HG03575 (cell line): Measurements from ENCODE around the gene PMIS2.
"Not testable (repeated sequence)": the region's sequence is repeated elsewhere in the genome, so short reads cannot be mapped to it uniquely, and the experiment has no call there.

Experiments used
- ATAC-seq: cut with Tn5 transposase; IDR thresholded peaks from one replicate; pipeline ENCODE4 v1.9.1; 2021; ENCODE audit not compliant: unreplicated experiment, insufficient number of reproducible peaks, low FRiP score; ENCODE audit errors: extremely low read depth

Gene PMIS2

DNA sequence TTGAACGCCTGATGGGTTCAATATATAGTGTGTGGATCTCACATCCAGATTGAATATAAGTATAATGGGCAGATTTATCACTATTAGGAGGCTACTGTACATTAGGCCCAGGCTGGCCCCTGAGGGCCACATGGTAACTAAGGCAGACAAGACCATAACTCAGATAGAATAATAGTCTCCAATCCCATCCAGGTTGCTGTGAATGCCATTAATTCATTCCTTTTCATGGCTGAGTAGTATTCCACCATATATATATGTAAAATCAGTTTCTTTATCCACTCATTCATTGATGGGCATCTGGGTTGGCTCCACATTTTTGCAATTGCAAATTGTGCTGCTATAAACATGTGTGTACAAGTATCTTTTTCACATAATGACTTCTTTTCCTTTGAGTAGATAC is 8.1 kb upstream of the PMIS2 start:
- no peak for ATAC-seq

DNA sequence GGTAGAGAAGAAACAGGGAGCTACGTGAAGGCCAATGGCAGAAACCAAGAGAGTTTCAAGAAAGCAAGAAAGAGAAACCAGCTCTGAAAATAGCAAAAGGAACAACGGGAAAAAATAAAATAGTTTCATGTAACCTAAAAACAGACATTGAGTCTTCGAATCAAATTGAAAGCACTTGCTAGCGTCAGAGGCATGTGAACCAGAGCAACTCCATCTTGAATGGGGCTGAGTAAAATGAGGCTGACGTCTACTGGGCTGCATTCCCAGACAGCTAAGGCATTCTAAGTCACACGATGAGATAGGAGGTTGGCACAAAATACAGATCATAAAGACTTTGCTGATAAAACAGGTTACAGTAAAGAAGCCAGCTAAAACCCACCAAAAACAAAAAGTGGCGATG is 7.3 kb upstream of the PMIS2 start:
- ATAC-seq: no peak

DNA sequence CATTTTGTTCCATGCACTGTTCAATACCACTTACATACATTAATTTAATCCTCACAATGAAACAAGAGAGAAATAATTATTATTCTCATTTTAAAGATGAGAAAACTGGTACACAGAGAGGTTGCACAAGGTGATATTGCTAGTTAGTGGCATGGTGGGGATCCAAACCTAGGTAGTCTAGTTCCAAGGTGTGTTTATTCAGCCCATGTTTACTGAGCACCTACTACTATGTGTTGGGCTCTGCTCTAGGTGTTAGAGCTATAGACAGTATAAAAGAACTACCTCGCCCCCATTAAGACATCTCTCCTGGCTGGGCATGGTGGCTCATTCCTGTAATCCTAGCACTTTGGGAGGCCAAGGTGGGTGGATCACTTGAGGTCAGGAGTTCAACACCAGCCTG is 3.2 kb upstream of the PMIS2 start:
- no peak for ATAC-seq

DNA sequence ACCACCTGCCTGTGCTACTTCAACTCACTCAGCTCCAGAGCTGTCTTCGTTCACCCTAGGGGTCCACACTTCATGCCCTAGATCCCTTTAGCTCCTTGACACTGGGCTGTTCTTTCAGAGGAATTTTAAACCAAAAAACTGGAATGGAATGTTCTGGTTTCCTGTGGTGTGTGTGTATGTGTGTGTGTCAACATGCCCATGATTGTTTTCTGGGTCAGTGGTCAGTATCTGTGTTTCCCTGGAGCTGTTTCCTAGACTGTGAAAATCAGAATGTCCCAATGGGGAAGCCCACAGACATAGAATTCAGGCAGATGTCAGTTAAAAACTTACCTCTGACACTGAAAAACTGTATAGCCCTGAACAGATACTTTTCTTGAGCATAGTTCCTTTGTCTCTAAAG is 1.3 kb downstream of the PMIS2 start:
- ATAC-seq: no peak

DNA sequence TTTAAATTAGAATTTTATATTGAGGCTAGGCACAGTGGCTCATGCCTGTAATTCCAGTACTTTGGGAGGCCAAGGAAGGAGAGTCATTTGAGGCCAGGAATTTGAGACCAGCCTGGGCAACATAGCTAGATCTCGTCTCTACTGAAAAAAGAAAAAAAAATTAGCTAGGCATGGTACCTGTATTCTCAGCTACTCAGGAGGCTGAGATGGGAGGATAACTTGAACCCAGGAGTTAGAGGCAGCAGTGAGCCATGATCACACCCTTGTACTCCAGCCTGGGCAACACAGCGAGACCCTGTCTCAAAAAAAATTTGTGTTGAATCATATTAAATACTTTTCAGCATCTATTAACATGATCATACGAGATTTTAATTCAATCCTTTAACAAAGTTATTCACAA is 4.9 kb downstream of the PMIS2 start:
- ATAC-seq: no peak

DNA sequence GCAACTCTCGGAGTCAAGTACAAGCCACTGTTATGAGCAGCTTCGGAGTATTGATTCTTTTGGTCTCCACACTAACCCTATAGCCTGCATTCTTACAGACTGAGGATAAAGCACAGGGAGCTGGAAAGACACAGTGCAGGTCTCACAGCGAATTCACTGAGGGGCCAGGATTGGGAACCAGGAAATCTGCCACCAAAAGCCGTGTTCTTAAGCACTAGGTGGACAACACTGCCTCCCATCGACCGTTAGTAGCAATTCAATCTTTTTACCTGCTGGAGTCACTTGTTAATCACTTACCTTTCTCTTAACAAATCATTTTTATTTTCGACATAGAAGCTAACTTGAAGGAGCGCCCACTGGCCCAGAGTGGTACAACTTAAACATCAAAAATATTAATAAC is 6.3 kb downstream of the PMIS2 start:
- ATAC-seq: no peak

DNA sequence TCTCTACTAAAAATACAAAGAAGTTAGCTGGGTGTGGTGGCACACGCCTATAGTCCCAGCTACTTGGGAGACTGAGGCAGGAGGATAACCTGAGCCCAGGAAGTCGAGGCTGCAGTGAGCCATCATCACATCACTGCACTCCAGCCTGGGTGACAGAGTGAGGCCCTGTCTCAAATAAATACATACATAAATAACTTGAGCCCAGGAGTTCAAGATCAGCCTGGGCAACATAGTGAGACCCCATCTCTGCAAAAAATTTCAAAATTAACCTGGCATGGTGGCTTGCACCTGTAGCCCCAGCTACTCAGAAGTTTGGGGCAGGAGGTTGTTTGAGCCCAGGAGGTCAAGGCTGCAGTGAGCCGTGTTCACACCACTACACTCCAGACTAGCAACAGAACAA is 9.1 kb downstream of the PMIS2 start:
- ATAC-seq: not testable (repeated sequence)

DNA sequence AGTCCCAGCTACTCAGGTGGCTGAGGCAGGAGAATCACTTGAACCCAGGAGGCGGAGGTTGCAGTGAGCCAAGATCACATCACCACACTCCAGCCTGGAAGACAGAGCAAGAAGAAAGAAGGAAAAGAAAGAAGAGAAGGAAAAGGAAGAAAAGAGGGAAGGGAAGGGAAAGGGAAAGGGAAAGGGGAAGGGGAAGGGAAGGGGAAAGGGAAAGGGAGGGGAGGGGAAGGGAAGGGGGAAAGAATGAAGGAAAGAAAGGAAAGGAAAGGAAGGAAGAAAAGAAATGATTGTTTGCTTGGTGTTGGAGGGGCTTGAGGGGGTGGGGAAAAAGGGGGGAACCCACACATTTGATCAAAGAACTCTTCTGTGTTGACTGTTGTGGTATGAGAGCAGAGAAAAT is 10.0 kb downstream of the PMIS2 start:
- no peak for ATAC-seq

DNA sequence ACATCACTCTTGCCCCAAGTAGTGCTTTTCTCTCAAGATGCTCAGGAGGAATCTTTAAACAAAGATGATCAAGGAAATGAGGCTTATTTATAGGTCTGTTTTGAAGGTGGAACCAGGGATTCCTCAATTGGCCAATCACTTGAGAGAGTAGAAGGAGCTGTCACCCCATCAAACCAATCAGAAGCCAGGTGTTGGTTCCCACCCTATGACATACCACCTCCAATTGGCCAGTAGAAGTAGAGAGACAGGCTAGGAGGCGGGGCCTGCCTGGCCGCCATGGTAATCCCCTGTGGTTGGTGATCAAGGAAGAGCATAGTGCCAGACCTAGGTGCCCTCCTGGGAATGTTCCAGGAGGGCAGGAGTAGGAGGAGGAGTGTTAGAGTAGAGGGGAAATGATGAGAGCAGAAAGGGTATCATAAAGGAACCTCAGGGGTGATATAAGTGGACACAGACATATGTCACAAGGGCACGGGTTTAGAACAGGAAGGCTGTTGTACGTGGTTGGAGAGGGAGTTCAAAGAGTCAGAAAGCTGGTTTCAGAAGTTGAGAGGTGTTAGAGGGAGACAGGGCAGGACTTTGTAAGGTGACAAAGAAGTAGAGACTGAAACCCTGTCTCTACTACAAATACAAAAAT is 10.5 kb downstream of the PMIS2 start:
- ATAC-seq: no peak

DNA sequence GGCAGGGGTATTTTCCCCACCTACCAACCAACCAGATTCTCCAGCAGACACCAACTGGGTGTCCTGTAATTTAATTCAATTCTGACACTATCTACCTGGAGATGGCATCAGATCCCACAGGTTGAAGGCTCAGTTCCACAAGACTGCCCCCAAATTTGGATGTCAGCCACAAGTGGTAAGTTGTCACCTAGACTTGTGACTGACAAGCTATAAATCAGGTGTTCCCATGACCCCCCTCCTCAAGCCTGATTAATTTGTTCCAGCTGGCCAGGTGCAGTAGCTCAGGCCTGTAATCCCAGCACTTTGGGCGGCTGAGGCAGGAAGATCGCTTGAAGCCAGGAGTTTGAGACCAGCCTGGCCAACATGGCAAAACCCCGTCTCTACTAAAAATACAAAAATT is 16.0 kb downstream of the PMIS2 start:
- ATAC-seq: no peak

DNA sequence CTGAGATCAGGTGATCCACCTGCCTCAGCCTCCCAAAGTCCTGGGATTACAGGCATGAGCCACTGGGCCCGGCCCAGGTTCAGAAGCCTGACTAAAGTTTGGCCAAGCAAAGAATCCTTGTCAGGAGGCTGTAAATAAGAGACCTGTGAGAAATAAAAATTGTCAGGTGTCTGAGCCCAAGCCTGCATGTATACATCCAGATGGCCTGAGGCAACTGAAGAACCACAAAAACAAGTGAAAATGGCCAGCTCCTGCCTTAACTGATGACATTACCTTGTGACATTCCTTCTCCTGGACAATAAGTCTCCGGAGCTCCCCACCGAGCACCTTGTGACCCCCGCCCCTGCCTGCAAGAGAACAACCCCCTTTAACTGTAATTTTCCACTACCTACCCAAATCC is 18.5 kb downstream of the PMIS2 start:
- not testable (repeated sequence) for ATAC-seq

DNA sequence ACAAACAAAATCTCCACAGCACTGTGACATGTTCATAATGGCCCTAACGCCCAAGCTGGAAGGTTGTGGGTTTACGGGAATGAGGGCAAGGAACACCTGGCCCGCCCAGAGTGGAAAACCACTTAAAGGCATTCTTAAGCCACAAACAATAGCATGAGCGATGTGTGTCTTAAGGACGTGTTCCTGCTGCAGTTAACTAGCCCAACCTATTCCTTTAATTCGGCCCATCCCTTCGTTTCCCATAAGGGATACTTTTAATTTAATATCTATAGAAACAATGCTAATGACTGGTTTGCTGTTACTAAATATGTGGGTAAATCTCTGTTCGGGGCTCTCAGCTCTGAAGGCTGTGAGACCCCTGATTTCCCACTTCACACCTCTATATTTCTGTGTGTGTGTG is 21.2 kb downstream of the PMIS2 start:
- not testable (repeated sequence) for ATAC-seq

DNA sequence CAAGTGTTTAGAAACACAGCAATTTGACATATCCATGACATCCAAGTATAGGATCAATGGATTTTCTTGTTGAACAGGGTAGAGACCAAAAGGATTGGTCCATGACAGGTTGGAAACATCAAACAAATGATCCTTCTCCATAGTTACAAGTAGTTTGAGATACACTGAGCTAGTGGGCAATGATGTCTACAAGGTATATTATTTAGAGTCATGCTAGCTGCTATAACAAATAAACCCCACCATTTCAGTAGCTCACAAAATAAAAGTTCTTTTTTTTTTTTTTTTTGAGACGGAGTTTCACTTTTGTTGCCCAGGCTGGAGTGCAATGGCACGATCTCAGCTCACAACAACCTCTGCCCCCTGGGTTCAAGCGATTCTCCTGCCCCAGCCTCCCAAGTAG is 21.7 kb downstream of the PMIS2 start:
- ATAC-seq: no peak

DNA sequence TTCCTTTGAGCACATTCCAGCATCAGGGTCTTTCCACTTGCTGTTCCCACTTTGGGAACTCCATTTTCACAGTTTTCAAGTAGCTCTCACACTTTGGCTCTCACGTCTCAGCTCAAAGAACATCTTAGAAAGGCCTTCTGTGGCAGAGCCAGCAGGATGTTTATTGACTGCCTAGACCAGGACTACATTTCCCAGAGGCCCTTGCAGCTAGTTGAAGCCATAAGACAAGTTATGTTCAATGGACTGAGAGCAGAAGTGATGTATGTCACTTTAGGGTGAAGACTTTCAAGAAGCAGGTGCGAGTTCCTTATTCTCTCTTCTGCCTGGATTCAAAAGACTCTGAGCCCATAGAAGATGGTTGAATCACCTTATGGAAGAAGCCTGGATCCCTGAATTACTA is 22.3 kb downstream of the PMIS2 start:
- no peak for ATAC-seq

DNA sequence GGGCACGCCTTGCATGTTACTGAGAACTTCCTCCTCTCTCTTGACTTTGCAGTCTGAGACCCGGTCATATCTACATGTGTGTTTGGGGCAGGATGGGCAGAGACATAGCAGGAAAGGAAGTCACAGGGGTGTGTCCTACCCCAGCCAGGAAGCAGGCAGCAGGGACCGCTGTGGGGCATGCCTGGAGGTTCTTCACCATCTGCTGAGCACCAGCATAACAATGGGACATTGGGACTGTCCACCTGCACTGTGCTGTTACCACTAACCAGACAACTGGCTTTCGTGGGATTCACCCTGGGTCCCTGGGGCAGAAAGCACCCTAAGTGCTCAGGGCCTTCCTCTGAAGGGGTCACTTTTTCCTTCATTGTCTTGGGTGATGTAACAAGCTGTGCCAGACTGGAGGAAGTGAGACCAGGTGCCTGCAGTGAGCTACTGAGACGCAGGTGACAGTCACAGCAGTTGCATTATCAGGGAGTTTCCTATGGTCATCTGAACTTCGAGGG is 23.9 kb downstream of the PMIS2 start:
- no peak for ATAC-seq

DNA sequence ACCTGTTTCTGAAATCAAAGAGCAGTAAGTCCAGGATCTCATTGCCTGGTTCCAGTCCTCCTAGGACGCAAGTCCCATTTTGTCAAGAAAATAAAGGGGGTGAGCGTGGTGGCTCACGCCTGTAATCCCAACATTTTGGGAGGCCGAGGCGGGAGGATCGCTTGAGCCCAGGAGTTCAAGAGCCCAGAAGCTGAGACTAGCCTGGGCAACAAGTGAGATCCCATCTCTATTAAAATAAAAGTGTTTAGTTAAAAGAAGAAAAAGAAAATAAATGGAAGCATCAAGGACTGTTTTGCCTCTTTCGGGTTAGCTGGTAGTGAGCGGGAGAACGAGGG is 26.2 kb downstream of the PMIS2 start:
- no peak for ATAC-seq

DNA sequence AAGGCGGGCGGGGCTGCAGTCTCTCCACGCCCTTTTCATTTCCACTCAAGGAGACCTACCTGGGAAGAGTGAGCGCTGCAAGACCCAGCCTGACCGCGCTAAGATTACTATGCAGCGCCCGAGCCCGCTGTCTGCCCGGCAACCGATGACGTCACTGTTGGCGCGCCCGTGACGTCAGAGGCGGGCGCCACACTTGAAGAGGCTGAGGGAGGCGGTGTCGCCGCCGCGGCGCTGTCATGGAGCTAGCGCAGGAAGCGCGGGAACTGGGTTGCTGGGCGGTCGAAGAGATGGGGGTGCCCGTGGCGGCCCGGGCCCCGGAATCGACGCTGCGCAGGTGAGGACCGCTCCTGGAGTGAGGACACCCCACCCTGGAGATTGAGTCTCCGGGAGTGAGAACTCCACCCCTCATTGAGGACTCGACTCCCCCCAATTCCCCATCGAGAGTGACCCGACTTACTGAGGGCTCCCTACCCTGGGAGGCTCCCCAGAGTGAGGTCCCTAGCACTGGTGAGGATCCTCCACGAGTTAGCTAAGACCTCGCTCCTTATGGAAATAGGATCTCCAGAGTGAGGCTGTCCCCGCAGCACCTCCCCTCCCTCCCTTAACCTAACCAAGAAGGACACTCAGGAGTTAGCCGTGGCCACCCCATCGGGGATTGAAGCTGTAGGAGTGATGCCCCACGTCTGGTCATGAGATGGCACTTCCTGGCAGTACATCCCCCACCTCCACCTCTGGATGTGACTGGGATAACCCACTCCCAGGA is 26.8 kb downstream of the PMIS2 start, which contains the start of gene HAUS5:
HAUS5 (plus strand) TSS at position 177 of the 763 bp plus-strand sequence; CDS start at position 237, 60 bp downstream.
- no peak for ATAC-seq

DNA sequence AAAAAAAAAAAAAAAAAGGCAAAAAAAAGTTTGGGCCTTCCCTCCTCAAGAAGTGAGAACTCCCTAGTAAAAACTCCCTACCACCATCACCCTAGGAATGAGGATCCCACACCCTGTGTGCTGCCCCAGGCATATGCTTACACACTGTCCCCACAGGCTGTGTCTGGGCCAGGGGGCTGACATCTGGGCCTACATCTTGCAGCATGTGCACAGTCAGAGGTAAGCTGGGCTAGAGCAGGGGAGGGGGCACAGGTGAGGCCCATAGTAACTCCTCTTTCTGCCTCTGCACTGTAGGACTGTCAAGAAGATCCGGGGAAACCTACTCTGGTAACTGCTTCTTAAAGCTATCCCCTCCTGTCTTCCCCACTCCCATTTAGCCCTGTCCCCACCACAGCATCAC is 27.6 kb downstream of the PMIS2 start:
- ATAC-seq: no peak

DNA sequence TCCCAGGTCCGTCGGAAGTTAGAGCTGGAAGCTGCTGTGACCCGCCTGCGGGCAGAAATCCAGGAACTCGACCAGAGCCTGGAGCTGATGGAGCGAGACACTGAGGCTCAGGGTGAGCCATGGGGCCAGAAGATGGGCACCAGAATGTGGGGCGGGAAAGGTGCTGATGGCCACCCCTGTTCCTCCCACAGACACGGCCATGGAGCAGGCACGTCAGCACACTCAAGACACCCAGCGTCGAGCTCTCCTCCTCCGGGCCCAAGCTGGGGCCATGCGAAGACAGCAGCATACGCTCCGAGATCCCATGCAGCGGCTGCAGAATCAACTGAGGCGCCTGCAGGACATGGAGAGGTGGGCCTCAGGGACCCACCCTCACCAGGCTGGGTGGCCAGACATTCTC is 29.1 kb downstream of the PMIS2 start:
- no peak for ATAC-seq

DNA sequence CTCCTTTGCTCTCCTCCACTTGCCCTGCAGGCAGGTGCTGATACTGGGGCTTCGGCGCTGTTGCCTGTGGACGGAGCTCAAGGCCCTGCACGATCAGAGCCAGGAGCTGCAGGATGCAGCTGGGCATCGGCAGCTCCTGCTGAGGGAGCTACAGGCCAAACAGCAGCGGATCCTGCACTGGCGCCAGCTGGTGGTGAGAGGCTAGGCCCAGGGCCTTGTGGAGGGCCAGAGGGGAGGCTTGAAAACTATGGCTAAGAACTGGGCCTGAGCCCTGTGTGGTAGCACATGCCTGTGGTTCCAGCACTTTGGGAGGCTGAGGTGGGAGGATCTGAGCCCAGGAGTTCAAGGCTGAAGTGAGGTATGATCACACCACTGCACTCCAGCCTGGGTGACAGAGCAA is 32.9 kb downstream of the PMIS2 start:
- no peak for ATAC-seq
